ENCODE data around the gene RAB36. TPM values are rescaled to one million over a fixed set of nuclear protein-coding genes. Genes with fewer than 3 reads are reported as not detected.

Gene RAB36
- total RNA-seq, 1 experiment from 2014 or later, result 1.8 TPM

- TF ChIP-seq ESRRA (CRISPR knock-in tag; IDR thresholded peaks at IDR 0.05; ENCODE audit: borderline replicate concordance) (no peak), AR (CRISPR knock-in tag; IDR thresholded peaks at IDR 0.05) (no peak), PRRX2 (CRISPR knock-in tag; IDR thresholded peaks at IDR 0.05) (no peak), TEAD4 (CRISPR knock-in tag; IDR thresholded peaks at IDR 0.05) (no peak), FOXP4 (CRISPR knock-in tag; IDR thresholded peaks at IDR 0.05) (no peak), STAT6 (CRISPR knock-in tag; conservative IDR thresholded peaks at IDR 0.05; ENCODE audit: low read depth) (no peak), ATF2 (CRISPR knock-in tag; IDR thresholded peaks at IDR 0.05; ENCODE audit: borderline replicate concordance, low read depth) (no peak)
These were observed 16.3 kb downstream of the RAB36 start (continued) for GRCh38 chr22:23161574-23161973.

GRCh38 chr22:23163665-23164064, 18.4 kb downstream of the RAB36 start:
- ATAC-seq, result no peak
- no peaks in the 10 kb centered on the region for H3K36me3 Mint-ChIP-seq
- DNase-seq (ENCODE audit: low spot score), result no peak
- no peak overlapping the region for H3K4me3 Mint-ChIP-seq
- no peaks in the 10 kb centered on the region for H3K27me3 Mint-ChIP-seq (ENCODE audit: low read depth)
- H3K9me3 Mint-ChIP-seq, result no peaks in the 10 kb centered on the region
- peaks cover 11% of the 10 kb centered on the region for H3K4me1 Mint-ChIP-seq
- ChIA-PET POLR2A (interaction anchor here (0.6 kb wide), 1 partner anchor 11 kb away, joined by 3 read pairs; no protein-coding TSS in a partner anchor), CTCF (interaction anchor here (0.6 to 1.8 kb wide), 5 partner anchors 29 to 573 kb away, joined by 3 to 4 read pairs (median 3); no protein-coding TSS in a partner anchor)
- no peak overlapping the region for H3K27ac Mint-ChIP-seq
- TF ChIP-seq ZNF425 (CRISPR knock-in tag; conservative IDR thresholded peaks at IDR 0.05) (no peak), IRF1 (CRISPR knock-in tag; IDR thresholded peaks at IDR 0.05) (no peak), USF1 (CRISPR knock-in tag; IDR thresholded peaks at IDR 0.05) (no peak), NR2C2 (CRISPR knock-in tag; IDR thresholded peaks at IDR 0.05) (no peak), ETV6 (CRISPR knock-in tag; IDR thresholded peaks at IDR 0.05) (no peak), FOXP1 (CRISPR knock-in tag; IDR thresholded peaks at IDR 0.05; ENCODE audit: borderline replicate concordance) (no peak), SOX15 (CRISPR knock-in tag; IDR thresholded peaks at IDR 0.05) (no peak), ZBTB21 (CRISPR knock-in tag; IDR thresholded peaks at IDR 0.05; ENCODE audit: borderline replicate concordance) (no peak), TP53 (CRISPR knock-in tag; IDR thresholded peaks at IDR 0.05) (no peak), HMGXB4 (CRISPR knock-in tag; IDR thresholded peaks at IDR 0.05) (no peak), STAT6 (CRISPR knock-in tag; conservative IDR thresholded peaks at IDR 0.05; ENCODE audit: low read depth) (no peak), SMAD4 (CRISPR knock-in tag; IDR thresholded peaks at IDR 0.05) (no peak)
